Measurements from ENCODE around the gene SYNM.

DNA sequence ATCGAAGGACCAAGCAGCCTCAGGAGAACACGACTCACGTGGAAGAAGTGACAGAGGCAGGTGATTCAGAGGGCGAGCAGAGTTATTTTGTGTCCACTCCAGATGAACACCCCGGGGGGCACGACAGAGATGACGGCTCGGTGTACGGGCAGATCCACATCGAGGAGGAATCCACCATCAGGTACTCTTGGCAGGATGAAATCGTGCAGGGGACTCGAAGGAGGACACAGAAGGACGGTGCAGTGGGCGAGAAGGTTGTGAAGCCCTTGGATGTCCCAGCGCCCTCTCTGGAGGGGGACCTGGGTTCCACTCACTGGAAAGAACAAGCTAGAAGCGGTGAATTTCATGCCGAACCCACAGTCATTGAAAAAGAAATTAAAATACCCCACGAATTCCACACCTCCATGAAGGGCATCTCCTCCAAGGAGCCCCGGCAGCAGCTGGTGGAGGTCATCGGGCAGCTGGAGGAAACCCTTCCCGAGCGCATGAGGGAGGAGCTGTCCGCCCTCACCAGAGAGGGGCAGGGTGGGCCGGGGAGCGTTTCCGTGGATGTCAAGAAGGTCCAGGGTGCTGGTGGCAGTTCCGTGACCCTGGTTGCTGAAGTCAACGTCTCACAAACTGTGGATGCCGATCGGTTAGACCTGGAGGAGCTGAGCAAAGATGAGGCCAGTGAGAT lies 26.0 kb downstream of the SYNM start:
- no peak for TF ChIP-seq CTCF (conservative IDR thresholded peaks at IDR 0.05; ENCODE audit: low read depth, low read length)
- no peak for TF ChIP-seq EZH2 (IDR thresholded peaks at IDR 0.05; ENCODE audit: borderline replicate concordance, low read depth, low read length, poor library complexity, severe bottlenecking)

Data from A673 (cell line).